ENCODE results near the gene LRRC2.
A peak's percentile ranks its signal among the peaks of the same experiment; 100 is the strongest.

DNA sequence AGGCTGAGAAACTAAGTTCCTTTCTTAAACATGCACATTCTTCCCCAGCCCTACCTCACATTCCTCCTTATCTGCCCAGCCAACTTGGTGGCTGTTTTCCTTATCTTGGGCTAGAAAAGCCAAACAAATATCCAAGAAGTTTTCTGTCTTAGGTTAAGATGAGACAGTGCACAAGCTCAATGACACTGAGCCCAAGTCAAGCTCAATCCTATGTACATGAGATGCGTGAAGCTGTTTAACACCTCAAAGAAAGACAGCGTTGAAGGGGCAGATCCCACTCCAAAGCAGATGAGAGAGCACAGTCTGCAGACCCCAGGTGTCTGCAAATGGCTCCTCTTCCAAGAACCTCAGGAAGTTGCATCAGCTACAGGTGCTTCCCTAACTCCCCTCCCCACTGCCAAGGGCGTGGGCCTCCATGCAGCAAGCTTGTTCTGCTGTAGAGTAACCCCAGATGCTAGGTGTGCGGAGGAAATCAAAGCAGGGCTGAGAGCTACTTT is 16.6 kb downstream of the LRRC2 start:
- TF ChIP-seq POLR2A (IDR thresholded peaks at IDR 0.05; ENCODE audit: low read length) (peak; percentile 29), GATA1 (IDR thresholded peaks at IDR 0.05; ENCODE audit: low read depth, low read length) (peak; percentile 13)

Data from erythroblast (primary cell).